Measurements from ENCODE around the gene SCARB1.

Gene SCARB1

GRCh38 chr12:124777399-124778372 is 86.0 kb downstream of the SCARB1 start:
- H3K27ac ChIP-seq, result no peak overlapping the region
- no peak for TF ChIP-seq ZFX (IDR thresholded peaks at IDR 0.05; ENCODE audit: borderline replicate concordance)

- H3K27ac ChIP-seq, result peak overlapping the region; percentile 30
- TF ChIP-seq CTCF (IDR thresholded peaks at IDR 0.05) (no peak), ZFX (IDR thresholded peaks at IDR 0.05; ENCODE audit: borderline replicate concordance) (no peak)
Measured at GRCh38 chr12:124776125-124776513, 87.5 kb downstream of the SCARB1 start.

- no peak overlapping the region for H3K27ac ChIP-seq
- TF ChIP-seq ZFX (IDR thresholded peaks at IDR 0.05; ENCODE audit: borderline replicate concordance), result no peak
Measured at GRCh38 chr12:124774462-124775167, 89.0 kb downstream of the SCARB1 start.

GRCh38 chr12:124774054-124774461 is 89.6 kb downstream of the SCARB1 start:
- no peak for TF ChIP-seq CTCF (IDR thresholded peaks at IDR 0.05)
- TF ChIP-seq ZFX (IDR thresholded peaks at IDR 0.05; ENCODE audit: borderline replicate concordance), result no peak

GRCh38 chr12:124772289-124773170 is 91.1 kb downstream of the SCARB1 start:
- TF ChIP-seq ZFX (IDR thresholded peaks at IDR 0.05; ENCODE audit: borderline replicate concordance) (no peak), CTCF (IDR thresholded peaks at IDR 0.05) (no peak)
- no peak overlapping the region for H3K27ac ChIP-seq

More at GRCh38 chr12:124774054-124774461, 89.6 kb downstream of the SCARB1 start:
- H3K27ac ChIP-seq, result no peak overlapping the region

GRCh38 chr12:124771462-124772288 is 92.0 kb downstream of the SCARB1 start:
- no peak for TF ChIP-seq ZFX (IDR thresholded peaks at IDR 0.05; ENCODE audit: borderline replicate concordance)
- TF ChIP-seq CTCF (IDR thresholded peaks at IDR 0.05), result peak; percentile 100
- no peak overlapping the region for H3K27ac ChIP-seq

GRCh38 chr12:124770728-124771127 is 92.9 kb downstream of the SCARB1 start:
- H3K27ac ChIP-seq, result no peak overlapping the region
- TF ChIP-seq ZFX (IDR thresholded peaks at IDR 0.05; ENCODE audit: borderline replicate concordance) (no peak), CTCF (IDR thresholded peaks at IDR 0.05) (no peak)

Data from 22Rv1 (cell line).